HCT116 (cell line): ENCODE data around the gene EBPL. TPM values are rescaled to one million over a fixed set of nuclear protein-coding genes. Genes with fewer than 3 reads are reported as not detected.

Source experiments
- ATAC-seq: fragments of 200-7000 bp; cut with Tn5 transposase; 2 replicates; pipeline ENCODE4 v1.9.1; 2020; ENCODE audit warnings: mild to moderate bottlenecking, moderate library complexity
- BruUV-seq: library from RNA; stranded (reverse); fragments of 400-500 nt; replicated peaks from 2 replicates; lab custom pipeline; 2021; lab: Mats Ljungman, UMichigan
- CTCF ChIA-PET: fragments of 300-600 bp; sonication (Branson Sonifier 250); formaldehyde crosslinking; loops from one replicate; lab custom pipeline; 2021; ENCODE audit warnings: antibody characterized with exemption; lab: Charles Lee
- POLR2A ChIA-PET: fragments of 300-600, 350-600 bp; sonication (Branson Sonifier 250); formaldehyde crosslinking; loops from one replicate; lab custom pipeline; 2021; ENCODE audit warnings: antibody characterized with exemption; lab: Charles Lee
- RAD21 ChIA-PET, 2 experiments: fragments of 300-600 bp; sonication (Branson Sonifier 250); formaldehyde crosslinking; loops; one replicate each; lab custom pipeline; 2023; ENCODE audit warnings: low total read pairs in 2 of 2; ENCODE audit not compliant: uncharacterized antibody in 2 of 2, unreplicated experiment in 2 of 2, low non-redundant PET in 1 of 2; lab: Charles Lee
- DNase-seq: peaks from one replicate; pipeline ENCODE4 v3.0.0-alpha.2; 2010; ENCODE audit warnings: low read depth, low spot score
- H2AFZ ChIP-seq: fragments of 200-600 bp; shearing (Covaris generic), sonication (generic); 2 replicates; pipeline ENCODE4 v1.6.1; 2017; ENCODE audit warnings: low read depth, mixed run types, mixed read lengths, antibody characterized with exemption, low read length; ENCODE audit not compliant: poor library complexity, severe bottlenecking
- H3K27ac ChIP-seq: 2 replicates; pipeline ENCODE4 v1.5.1; 2012; ENCODE audit warnings: low read depth, low read length
- H3K27me3 ChIP-seq: fragments of 200-600 bp; sonication (generic); 2 replicates; pipeline ENCODE4 v1.6.1; 2016; ENCODE audit warnings: mixed run types, low read length, mixed read lengths; ENCODE audit not compliant: insufficient read depth
- H3K36me3 ChIP-seq, 2 experiments: fragments of 200-500 bp in 1 of 2; fragments of 200-600 bp in 1 of 2; sonication (Bioruptor generic) in 1 of 2; sonication (generic) in 1 of 2; 2 replicates each; pipeline versions ENCODE4 v1.5.1 to v1.6.1; 2014 to 2016; ENCODE audit warnings: low read length in 2 of 2, inconsistent platforms in 1 of 2, mixed read lengths in 1 of 2, mixed run types in 1 of 2; ENCODE audit not compliant: insufficient read depth in 2 of 2, control insufficient read depth in 1 of 2
- H3K4me1 ChIP-seq, 2 experiments: fragments of 200-600 bp in 1 of 2; sonication (generic) in 1 of 2; 2 replicates each; pipeline versions ENCODE4 v1.5.1 to v1.6.1; 2012 to 2017; ENCODE audit warnings: low read length in 2 of 2, inconsistent platforms in 1 of 2, mild to moderate bottlenecking in 1 of 2, mixed read lengths in 1 of 2, mixed run types in 1 of 2, moderate library complexity in 1 of 2; ENCODE audit not compliant: insufficient read depth in 2 of 2, control insufficient read depth in 1 of 2
- H3K4me2 ChIP-seq: fragments of 200-600 bp; sonication (generic); 2 replicates; pipeline ENCODE4 v1.6.1; 2017; ENCODE audit warnings: mixed run types, low read length, mixed read lengths
- H3K4me3 ChIP-seq, 2 experiments: fragments of 200-600 bp in 1 of 2; sonication (generic) in 1 of 2; replicated peaks in 1 of 2; 2 replicates each; pipeline ENCODE4 v1.5.1; 2011 to 2016; ENCODE audit warnings: low read length in 2 of 2, control low read depth in 1 of 2, low read depth in 1 of 2, mild to moderate bottlenecking in 1 of 2, mixed read lengths in 1 of 2, mixed run types in 1 of 2
- H3K79me2 ChIP-seq: fragments of 200-600 bp; sonication (generic); 2 replicates; pipeline ENCODE4 v1.6.1; 2017; ENCODE audit warnings: mild to moderate bottlenecking, mixed run types, low read length, moderate library complexity, mixed read lengths; ENCODE audit not compliant: insufficient read depth
- H3K9ac ChIP-seq: fragments of 200-600 bp; sonication (generic); 2 replicates; pipeline ENCODE4 v1.6.1; 2016; ENCODE audit warnings: low read length, mixed read lengths
- H3K9me2 ChIP-seq: fragments of 200-600 bp; sonication (generic), shearing (Covaris generic); 2 replicates; pipeline ENCODE4 v1.6.1; 2017; ENCODE audit warnings: mixed run types, mild to moderate bottlenecking, moderate library complexity; ENCODE audit not compliant: insufficient read depth
- H3K9me3 ChIP-seq, 2 experiments: fragments of 200-500 bp in 1 of 2; fragments of 200-600 bp in 1 of 2; sonication (Bioruptor generic) in 1 of 2; sonication (generic) in 1 of 2; 2 replicates each; pipeline ENCODE4 v1.6.1; 2014 to 2017; ENCODE audit warnings: low read length in 2 of 2, mixed read lengths in 2 of 2, inconsistent platforms in 1 of 2, low read depth in 1 of 2, mild to moderate bottlenecking in 1 of 2, mixed run types in 1 of 2, moderate library complexity in 1 of 2; ENCODE audit not compliant: control insufficient read depth in 1 of 2, insufficient read depth in 1 of 2
- H4K20me1 ChIP-seq: fragments of 200-600 bp; sonication (generic), shearing (Covaris generic); 2 replicates; pipeline ENCODE4 v1.6.1; 2017; ENCODE audit warnings: mixed run types, mild to moderate bottlenecking, moderate library complexity; ENCODE audit not compliant: insufficient read depth
- CBX3 ChIP-seq: IDR thresholded peaks from 2 replicates; pipeline ENCODE4 v1.6.1; 2012; ENCODE audit warnings: low read depth
- CEBPB ChIP-seq: IDR thresholded peaks from 2 replicates; pipeline ENCODE4 v1.6.1; 2012; ENCODE audit warnings: low read depth
- EGR1 ChIP-seq: IDR thresholded peaks from 2 replicates; pipeline ENCODE4 v1.6.1; 2012; ENCODE audit warnings: low read depth
- EZH2phosphoT487 ChIP-seq: fragments of 200-600 bp; IDR thresholded peaks from 2 replicates; pipeline ENCODE4 v1.6.1; 2018; ENCODE audit warnings: antibody characterized with exemption, borderline replicate concordance
- FOSL1 ChIP-seq: IDR thresholded peaks from 2 replicates; pipeline ENCODE4 v1.6.1; 2012; ENCODE audit warnings: low read depth
- JUND ChIP-seq: IDR thresholded peaks from 2 replicates; pipeline ENCODE4 v1.6.1; 2012
- POLR2A ChIP-seq: IDR thresholded peaks from 2 replicates; pipeline ENCODE4 v1.7.0; 2011; ENCODE audit warnings: borderline replicate concordance; ENCODE audit not compliant: insufficient read depth, insufficient read length; ENCODE audit errors: extremely low read depth
- RAD21 ChIP-seq: IDR thresholded peaks from 2 replicates; pipeline ENCODE4 v1.6.1; 2012; ENCODE audit warnings: low read depth, mild to moderate bottlenecking
- SIN3A ChIP-seq: IDR thresholded peaks from 2 replicates; pipeline ENCODE4 v1.6.1; 2012; ENCODE audit warnings: low read depth
- SRF ChIP-seq: IDR thresholded peaks from 2 replicates; pipeline ENCODE4 v1.6.1; 2012; ENCODE audit warnings: low read depth
- TCF7L2 ChIP-seq: IDR thresholded peaks from 2 replicates; pipeline ENCODE4 v1.7.0; 2011; ENCODE audit warnings: borderline replicate concordance, inconsistent platforms; ENCODE audit not compliant: insufficient read depth, insufficient read length; ENCODE audit errors: extremely low read depth
- YY1 ChIP-seq: IDR thresholded peaks from 2 replicates; pipeline ENCODE4 v1.6.1; 2011; ENCODE audit warnings: low read length, low read depth, moderate library complexity, mild to moderate bottlenecking; ENCODE audit not compliant: insufficient replicate concordance; ENCODE audit errors: extremely low read depth
- ZFX ChIP-seq: fragments of 450-650 bp; IDR thresholded peaks from 2 replicates; pipeline ENCODE4 v1.6.1; 2017
- ZNF274 ChIP-seq: fragments of 200-500 bp; sonication (Bioruptor generic); IDR thresholded peaks from 2 replicates; pipeline ENCODE4 v1.6.1; 2014; ENCODE audit warnings: mild to moderate bottlenecking, low read depth, low read length, inconsistent platforms
- intact Hi-C: fragments of 100-400 bp; cut with micrococcal nuclease; formaldehyde crosslinking; loops from 2 replicates; pipeline ENCODE4 v1.10.0; 2022
- total RNA-seq: library from RNA; stranded (reverse); gene quantifications from one replicate; pipeline ENCODE4 v1.2.1, GENCODE V29; 2021; ENCODE audit not compliant: unreplicated experiment
- TF ChIP-seq, protein P1 (sequence below), 3 experiments: fragments of 200-600 bp in 1 of 3; sonication (generic) in 1 of 3; IDR thresholded peaks in 2 of 3; conservative IDR thresholded peaks in 1 of 3; 2 replicates each; pipeline ENCODE4 v1.5.1; 2012 to 2017; ENCODE audit warnings: low read depth in 2 of 3, low read length in 2 of 3, antibody characterized with exemption in 1 of 3, borderline replicate concordance in 1 of 3, control low read depth in 1 of 3, mild to moderate bottlenecking in 1 of 3, mixed read lengths in 1 of 3, mixed run types in 1 of 3, moderate library complexity in 1 of 3; ENCODE audit not compliant: insufficient read depth in 1 of 3
- TF ChIP-seq, protein P2 (sequence below): IDR thresholded peaks from 2 replicates; pipeline ENCODE4 v1.6.1; 2011; ENCODE audit warnings: mild to moderate bottlenecking, low read length, moderate library complexity; ENCODE audit not compliant: insufficient replicate concordance; ENCODE audit errors: extremely low read depth
- TF ChIP-seq, protein P3 (sequence below): IDR thresholded peaks from 2 replicates; pipeline ENCODE4 v1.6.1; 2012
- TF ChIP-seq, protein P4 (sequence below): IDR thresholded peaks from 2 replicates; pipeline ENCODE4 v1.6.1; 2012; ENCODE audit warnings: low read depth
- TF ChIP-seq, protein P5 (sequence below): IDR thresholded peaks from 2 replicates; pipeline ENCODE4 v1.6.1; 2012

The EBPL gene
- total RNA-seq, 1 experiment from 2014 or later: 73.2 TPM

DNA sequence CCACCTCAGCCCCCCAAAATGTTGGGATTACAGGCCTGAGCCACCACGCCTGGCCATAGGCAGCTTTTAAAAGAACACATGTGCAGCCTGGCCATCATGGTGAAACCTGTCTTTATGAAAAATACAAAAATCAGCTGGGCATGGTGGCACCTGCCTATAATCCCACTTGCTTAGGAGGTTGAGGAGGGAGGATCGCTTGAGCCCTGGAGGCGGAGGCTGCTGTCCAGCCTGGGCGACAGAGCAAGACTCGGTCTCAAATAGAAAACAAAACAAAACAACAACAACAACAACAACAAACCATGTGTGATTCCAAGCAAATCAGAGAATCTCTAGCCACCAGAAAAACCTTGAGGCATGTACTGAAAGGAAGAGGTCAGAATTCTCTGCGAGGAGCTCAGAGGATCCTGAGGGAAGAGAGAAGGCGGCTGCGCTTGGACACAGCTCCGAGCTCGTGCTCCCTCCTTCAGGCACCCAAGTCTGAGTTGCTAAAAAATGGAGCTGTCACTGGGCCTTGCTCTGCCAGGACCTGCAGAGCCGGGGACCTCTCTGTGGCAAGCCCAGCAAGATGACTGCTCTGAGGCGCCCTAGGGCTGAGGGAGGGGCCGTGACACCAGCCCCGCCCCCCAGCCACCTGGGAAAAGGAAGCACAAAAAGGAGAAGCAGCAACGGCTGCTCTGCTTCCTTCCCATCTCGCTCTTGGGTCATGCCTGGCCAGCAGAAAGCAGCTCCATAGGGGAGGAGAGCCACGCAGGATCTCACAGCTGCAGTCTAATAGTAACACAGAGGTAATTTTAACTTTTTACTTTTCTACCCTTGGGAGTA lies 63.2 kb downstream of the EBPL start, which contains the start of gene ARL11:
Gene ARL11 (plus strand): TSS at position 677 of the 822 bp plus-strand sequence. CDS start 1,941 bp downstream, outside the sequence.
- no TSS peak for BruUV-seq
- Histone ChIP-seq H3K9me3 (no peaks in the 10 kb centered on the region), H2AFZ (no peak within 1 kb of the TSS), H3K9me2 (no peaks in the 10 kb centered on the region), H3K4me2 (no peak within 1 kb of the TSS), H3K36me3 (no peaks in the 10 kb centered on the region), H3K79me2 (no peaks in the 10 kb centered on the region), H4K20me1 (no peaks in the 10 kb centered on the region), H3K27me3 (no peaks in the 10 kb centered on the region), H3K27ac (no peak within 1 kb of the TSS)
- 0 out of 2 replicates have a peak, but pooled peaks have one; percentile 20 for ATAC-seq
- ChIA-PET POLR2A (no interaction called here), RAD21 (no interaction called here), CTCF (no interaction called here)
- intact Hi-C loops: no loop called here
- TF ChIP-seq, protein P1, sequence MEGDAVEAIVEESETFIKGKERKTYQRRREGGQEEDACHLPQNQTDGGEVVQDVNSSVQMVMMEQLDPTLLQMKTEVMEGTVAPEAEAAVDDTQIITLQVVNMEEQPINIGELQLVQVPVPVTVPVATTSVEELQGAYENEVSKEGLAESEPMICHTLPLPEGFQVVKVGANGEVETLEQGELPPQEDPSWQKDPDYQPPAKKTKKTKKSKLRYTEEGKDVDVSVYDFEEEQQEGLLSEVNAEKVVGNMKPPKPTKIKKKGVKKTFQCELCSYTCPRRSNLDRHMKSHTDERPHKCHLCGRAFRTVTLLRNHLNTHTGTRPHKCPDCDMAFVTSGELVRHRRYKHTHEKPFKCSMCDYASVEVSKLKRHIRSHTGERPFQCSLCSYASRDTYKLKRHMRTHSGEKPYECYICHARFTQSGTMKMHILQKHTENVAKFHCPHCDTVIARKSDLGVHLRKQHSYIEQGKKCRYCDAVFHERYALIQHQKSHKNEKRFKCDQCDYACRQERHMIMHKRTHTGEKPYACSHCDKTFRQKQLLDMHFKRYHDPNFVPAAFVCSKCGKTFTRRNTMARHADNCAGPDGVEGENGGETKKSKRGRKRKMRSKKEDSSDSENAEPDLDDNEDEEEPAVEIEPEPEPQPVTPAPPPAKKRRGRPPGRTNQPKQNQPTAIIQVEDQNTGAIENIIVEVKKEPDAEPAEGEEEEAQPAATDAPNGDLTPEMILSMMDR (IDR thresholded peaks at IDR 0.05 in 2 of 3, conservative IDR thresholded peaks at IDR 0.05 in 1 of 3; ENCODE audit: borderline replicate concordance in 1 of 3, insufficient read depth in 1 of 3, low read depth in 2 of 3, low read length in 2 of 3): no peak
- TF ChIP-seq SIN3A: no peak
- TF ChIP-seq, protein P2, sequence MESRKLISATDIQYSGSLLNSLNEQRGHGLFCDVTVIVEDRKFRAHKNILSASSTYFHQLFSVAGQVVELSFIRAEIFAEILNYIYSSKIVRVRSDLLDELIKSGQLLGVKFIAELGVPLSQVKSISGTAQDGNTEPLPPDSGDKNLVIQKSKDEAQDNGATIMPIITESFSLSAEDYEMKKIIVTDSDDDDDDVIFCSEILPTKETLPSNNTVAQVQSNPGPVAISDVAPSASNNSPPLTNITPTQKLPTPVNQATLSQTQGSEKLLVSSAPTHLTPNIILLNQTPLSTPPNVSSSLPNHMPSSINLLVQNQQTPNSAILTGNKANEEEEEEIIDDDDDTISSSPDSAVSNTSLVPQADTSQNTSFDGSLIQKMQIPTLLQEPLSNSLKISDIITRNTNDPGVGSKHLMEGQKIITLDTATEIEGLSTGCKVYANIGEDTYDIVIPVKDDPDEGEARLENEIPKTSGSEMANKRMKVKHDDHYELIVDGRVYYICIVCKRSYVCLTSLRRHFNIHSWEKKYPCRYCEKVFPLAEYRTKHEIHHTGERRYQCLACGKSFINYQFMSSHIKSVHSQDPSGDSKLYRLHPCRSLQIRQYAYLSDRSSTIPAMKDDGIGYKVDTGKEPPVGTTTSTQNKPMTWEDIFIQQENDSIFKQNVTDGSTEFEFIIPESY: no peak
- no peak for TF ChIP-seq EGR1
- TF ChIP-seq JUND: no peak
- no peak for TF ChIP-seq CEBPB
- TF ChIP-seq POLR2A: no peak
- TF ChIP-seq YY1: no peak
- TF ChIP-seq, protein P3, sequence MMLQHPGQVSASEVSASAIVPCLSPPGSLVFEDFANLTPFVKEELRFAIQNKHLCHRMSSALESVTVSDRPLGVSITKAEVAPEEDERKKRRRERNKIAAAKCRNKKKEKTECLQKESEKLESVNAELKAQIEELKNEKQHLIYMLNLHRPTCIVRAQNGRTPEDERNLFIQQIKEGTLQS: no peak
- TF ChIP-seq FOSL1: no peak
- TF ChIP-seq, protein P4, sequence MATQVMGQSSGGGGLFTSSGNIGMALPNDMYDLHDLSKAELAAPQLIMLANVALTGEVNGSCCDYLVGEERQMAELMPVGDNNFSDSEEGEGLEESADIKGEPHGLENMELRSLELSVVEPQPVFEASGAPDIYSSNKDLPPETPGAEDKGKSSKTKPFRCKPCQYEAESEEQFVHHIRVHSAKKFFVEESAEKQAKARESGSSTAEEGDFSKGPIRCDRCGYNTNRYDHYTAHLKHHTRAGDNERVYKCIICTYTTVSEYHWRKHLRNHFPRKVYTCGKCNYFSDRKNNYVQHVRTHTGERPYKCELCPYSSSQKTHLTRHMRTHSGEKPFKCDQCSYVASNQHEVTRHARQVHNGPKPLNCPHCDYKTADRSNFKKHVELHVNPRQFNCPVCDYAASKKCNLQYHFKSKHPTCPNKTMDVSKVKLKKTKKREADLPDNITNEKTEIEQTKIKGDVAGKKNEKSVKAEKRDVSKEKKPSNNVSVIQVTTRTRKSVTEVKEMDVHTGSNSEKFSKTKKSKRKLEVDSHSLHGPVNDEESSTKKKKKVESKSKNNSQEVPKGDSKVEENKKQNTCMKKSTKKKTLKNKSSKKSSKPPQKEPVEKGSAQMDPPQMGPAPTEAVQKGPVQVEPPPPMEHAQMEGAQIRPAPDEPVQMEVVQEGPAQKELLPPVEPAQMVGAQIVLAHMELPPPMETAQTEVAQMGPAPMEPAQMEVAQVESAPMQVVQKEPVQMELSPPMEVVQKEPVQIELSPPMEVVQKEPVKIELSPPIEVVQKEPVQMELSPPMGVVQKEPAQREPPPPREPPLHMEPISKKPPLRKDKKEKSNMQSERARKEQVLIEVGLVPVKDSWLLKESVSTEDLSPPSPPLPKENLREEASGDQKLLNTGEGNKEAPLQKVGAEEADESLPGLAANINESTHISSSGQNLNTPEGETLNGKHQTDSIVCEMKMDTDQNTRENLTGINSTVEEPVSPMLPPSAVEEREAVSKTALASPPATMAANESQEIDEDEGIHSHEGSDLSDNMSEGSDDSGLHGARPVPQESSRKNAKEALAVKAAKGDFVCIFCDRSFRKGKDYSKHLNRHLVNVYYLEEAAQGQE: no peak
- no peak for TF ChIP-seq CBX3
- no peak for TF ChIP-seq EZH2phosphoT487
- TF ChIP-seq TCF7L2: no peak
- TF ChIP-seq ZNF274: no peak
- TF ChIP-seq SRF: no peak
- TF ChIP-seq RAD21: no peak
- no peak for TF ChIP-seq ZFX
- TF ChIP-seq, protein P5, sequence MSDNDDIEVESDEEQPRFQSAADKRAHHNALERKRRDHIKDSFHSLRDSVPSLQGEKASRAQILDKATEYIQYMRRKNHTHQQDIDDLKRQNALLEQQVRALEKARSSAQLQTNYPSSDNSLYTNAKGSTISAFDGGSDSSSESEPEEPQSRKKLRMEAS: no peak
- TF ChIP-seq, all 23 proteins: peak for 0
- no peak within 1 kb of the TSS for H3K9ac ChIP-seq
- DNase-seq: no peak
- H3K4me3 ChIP-seq: no peak within 1 kb of the TSS
- peaks cover 0 to 12% of the 10 kb centered on the region in 2 experiments; a peak in 1 of 4 replicates for H3K4me1 ChIP-seq
